Upper lobe of left lung (tissue), 4 donors: Measurements from ENCODE around the gene FGF14.

Experiments
- EP300 ChIP-seq, 4 donors: sonication (generic); formaldehyde crosslinking; IDR thresholded peaks; one replicate each; pipeline ENCODE4 v1.5.1; 2017; ENCODE audit warnings: antibody characterized with exemption in 4 of 4, control low read depth in 2 of 4
- TF ChIP-seq, protein P1 (sequence below), 6 experiments: fragments of 450-650 bp in 4 of 6; fragments of 200-600 bp in 2 of 6; sonication (generic) in 2 of 6; IDR thresholded peaks; one replicate each; pipeline ENCODE4 v1.5.1; 2016 to 2019; ENCODE audit warnings: antibody characterized with exemption in 6 of 6

DNA sequence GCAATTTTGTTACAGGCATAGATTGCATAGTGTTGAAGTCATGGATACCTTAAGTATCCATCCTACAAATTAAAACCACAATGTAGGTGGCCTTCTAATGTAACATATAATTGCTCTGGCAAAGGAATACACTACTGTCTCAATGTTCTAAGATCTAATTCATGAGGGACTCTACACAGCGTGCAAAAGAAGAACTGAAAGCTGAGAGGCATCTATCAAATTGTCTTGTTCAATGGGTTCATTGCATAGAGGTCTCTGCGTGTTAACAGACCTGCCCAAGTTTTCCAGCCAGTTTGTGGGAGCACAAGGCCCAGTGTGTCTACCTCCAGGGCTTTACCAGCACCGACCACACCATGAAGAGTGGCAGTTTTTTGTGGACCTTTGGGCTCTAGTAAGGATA, 498.0 kb downstream of the FGF14 start:
- TF ChIP-seq, protein P1, sequence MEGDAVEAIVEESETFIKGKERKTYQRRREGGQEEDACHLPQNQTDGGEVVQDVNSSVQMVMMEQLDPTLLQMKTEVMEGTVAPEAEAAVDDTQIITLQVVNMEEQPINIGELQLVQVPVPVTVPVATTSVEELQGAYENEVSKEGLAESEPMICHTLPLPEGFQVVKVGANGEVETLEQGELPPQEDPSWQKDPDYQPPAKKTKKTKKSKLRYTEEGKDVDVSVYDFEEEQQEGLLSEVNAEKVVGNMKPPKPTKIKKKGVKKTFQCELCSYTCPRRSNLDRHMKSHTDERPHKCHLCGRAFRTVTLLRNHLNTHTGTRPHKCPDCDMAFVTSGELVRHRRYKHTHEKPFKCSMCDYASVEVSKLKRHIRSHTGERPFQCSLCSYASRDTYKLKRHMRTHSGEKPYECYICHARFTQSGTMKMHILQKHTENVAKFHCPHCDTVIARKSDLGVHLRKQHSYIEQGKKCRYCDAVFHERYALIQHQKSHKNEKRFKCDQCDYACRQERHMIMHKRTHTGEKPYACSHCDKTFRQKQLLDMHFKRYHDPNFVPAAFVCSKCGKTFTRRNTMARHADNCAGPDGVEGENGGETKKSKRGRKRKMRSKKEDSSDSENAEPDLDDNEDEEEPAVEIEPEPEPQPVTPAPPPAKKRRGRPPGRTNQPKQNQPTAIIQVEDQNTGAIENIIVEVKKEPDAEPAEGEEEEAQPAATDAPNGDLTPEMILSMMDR (IDR thresholded peaks at IDR 0.05), result no peak
- TF ChIP-seq EP300 (IDR thresholded peaks at IDR 0.05), result no peak
